Measurements from ENCODE around the gene ASPHD2.

DNA sequence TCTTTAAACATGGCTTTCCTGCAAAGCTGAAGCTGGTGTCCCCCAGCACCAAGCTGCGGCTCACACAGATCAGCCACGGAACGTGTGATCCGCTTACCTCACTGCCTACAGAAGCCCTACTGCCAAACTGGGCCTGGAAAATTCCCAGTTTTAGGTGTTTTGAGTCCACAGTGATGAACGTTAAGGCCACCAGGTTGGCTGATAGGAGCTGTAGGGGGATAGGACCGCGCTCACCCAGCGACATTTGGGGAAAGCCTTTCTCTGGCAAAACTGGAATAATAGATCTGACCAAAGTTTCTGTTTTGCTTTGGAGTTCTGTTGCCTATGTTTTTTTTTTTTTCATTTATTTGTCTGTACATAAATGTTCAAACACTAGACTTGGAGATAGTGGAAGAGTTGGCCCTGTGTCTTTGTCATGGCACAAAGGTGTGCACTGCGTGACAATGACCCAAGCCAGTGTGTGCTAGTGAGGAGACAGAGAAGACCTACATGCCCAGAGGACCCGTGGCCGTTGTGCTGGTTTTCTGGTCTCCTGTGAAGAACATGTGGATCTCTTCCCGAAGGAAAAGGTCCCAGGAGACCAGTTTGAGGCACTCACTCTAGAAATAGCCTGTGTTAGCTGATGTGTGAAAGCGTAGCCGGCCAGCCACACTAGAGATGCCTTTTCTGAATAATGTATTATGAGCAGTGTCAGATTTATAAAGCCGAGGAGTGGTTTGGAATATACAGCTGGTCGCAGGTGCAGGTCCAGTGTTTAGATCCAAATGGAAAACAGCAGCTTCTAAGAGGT, 15.0 kb downstream of the ASPHD2 start:
- TF ChIP-seq PAX5 (IDR thresholded peaks at IDR 0.05; ENCODE audit: borderline replicate concordance, low read depth, low read length) (no peak), BRCA1 (IDR thresholded peaks at IDR 0.05; ENCODE audit: low read depth, low read length) (no peak), POLR2AphosphoS5 (IDR thresholded peaks at IDR 0.05; ENCODE audit: low read length) (no peak)
- TF ChIP-seq, protein P1, sequence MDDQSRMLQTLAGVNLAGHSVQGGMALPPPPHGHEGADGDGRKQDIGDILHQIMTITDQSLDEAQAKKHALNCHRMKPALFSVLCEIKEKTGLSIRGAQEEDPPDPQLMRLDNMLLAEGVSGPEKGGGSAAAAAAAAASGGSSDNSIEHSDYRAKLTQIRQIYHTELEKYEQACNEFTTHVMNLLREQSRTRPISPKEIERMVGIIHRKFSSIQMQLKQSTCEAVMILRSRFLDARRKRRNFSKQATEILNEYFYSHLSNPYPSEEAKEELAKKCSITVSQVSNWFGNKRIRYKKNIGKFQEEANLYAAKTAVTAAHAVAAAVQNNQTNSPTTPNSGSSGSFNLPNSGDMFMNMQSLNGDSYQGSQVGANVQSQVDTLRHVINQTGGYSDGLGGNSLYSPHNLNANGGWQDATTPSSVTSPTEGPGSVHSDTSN (IDR thresholded peaks at IDR 0.05; ENCODE audit: insufficient replicate concordance, low read depth, low read length), result no peak
- TF ChIP-seq, protein P2, sequence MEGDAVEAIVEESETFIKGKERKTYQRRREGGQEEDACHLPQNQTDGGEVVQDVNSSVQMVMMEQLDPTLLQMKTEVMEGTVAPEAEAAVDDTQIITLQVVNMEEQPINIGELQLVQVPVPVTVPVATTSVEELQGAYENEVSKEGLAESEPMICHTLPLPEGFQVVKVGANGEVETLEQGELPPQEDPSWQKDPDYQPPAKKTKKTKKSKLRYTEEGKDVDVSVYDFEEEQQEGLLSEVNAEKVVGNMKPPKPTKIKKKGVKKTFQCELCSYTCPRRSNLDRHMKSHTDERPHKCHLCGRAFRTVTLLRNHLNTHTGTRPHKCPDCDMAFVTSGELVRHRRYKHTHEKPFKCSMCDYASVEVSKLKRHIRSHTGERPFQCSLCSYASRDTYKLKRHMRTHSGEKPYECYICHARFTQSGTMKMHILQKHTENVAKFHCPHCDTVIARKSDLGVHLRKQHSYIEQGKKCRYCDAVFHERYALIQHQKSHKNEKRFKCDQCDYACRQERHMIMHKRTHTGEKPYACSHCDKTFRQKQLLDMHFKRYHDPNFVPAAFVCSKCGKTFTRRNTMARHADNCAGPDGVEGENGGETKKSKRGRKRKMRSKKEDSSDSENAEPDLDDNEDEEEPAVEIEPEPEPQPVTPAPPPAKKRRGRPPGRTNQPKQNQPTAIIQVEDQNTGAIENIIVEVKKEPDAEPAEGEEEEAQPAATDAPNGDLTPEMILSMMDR (IDR thresholded peaks at IDR 0.05 in 2 of 3, conservative IDR thresholded peaks at IDR 0.05 in 1 of 3; ENCODE audit: control insufficient read depth in 2 of 3, extremely low read depth in 1 of 3, insufficient read depth in 1 of 3, low read depth in 3 of 3, low read length in 3 of 3), result no peak
